AG04450 (cell line): Measurements from ENCODE around the gene CPT2. TPM values are rescaled to one million over a fixed set of nuclear protein-coding genes. Genes with fewer than 3 reads are reported as not detected.
"Not testable (repeated sequence)": the region's sequence is repeated elsewhere in the genome, so short reads cannot be mapped to it uniquely, and the experiment has no call there.

Source experiments
- CTCF ChIA-PET: fragments of 300-600, 350-600 bp; formaldehyde crosslinking; extraction: SDS; loops from one replicate; lab custom pipeline; 2022; ENCODE audit warnings: antibody characterized with exemption, inconsistent platforms; lab: Charles Lee
- POLR2A ChIA-PET: fragments of 350-600 bp; formaldehyde crosslinking; extraction: SDS; loops from one replicate; lab custom pipeline; 2021; ENCODE audit warnings: antibody characterized with exemption, inconsistent platforms; lab: Yijun Ruan, JAX
- DNase-seq: peaks from one replicate; pipeline ENCODE4 v3.0.0-alpha.2; 2011; ENCODE audit warnings: low read depth, low spot score
- H3K27ac ChIP-seq: one replicate; pipeline ENCODE4 v1.5.1; 2012; ENCODE audit warnings: low read depth, low read length, control low read depth
- H3K27me3 ChIP-seq: one replicate; pipeline ENCODE4 v1.6.0; 2012; ENCODE audit warnings: low read length; ENCODE audit not compliant: control insufficient read depth, insufficient read depth
- H3K4me3 ChIP-seq: 2 replicates; pipeline ENCODE4 v1.5.1; 2011; ENCODE audit warnings: mild to moderate bottlenecking, low read depth, low read length, control low read depth
- H3K9me3 ChIP-seq: 2 replicates; pipeline ENCODE4 v1.5.1; 2012; ENCODE audit warnings: low read length; ENCODE audit not compliant: control insufficient read depth, insufficient read depth
- polyA plus RNA-seq: library from polyadenylated mRNA; depleted of rRNA; stranded (reverse); fragments of >200 nt; gene quantifications from 2 replicates; pipeline ENCODE4 v1.2.3, GENCODE V29; 2011
- TF ChIP-seq, protein P1 (sequence below): IDR thresholded peaks from 2 replicates; pipeline ENCODE4 v1.5.1; 2011; ENCODE audit warnings: low read depth, low read length, control low read depth, inconsistent platforms

CPT2 gene
- polyA plus RNA-seq, 1 experiment = 17.6 TPM

DNA sequence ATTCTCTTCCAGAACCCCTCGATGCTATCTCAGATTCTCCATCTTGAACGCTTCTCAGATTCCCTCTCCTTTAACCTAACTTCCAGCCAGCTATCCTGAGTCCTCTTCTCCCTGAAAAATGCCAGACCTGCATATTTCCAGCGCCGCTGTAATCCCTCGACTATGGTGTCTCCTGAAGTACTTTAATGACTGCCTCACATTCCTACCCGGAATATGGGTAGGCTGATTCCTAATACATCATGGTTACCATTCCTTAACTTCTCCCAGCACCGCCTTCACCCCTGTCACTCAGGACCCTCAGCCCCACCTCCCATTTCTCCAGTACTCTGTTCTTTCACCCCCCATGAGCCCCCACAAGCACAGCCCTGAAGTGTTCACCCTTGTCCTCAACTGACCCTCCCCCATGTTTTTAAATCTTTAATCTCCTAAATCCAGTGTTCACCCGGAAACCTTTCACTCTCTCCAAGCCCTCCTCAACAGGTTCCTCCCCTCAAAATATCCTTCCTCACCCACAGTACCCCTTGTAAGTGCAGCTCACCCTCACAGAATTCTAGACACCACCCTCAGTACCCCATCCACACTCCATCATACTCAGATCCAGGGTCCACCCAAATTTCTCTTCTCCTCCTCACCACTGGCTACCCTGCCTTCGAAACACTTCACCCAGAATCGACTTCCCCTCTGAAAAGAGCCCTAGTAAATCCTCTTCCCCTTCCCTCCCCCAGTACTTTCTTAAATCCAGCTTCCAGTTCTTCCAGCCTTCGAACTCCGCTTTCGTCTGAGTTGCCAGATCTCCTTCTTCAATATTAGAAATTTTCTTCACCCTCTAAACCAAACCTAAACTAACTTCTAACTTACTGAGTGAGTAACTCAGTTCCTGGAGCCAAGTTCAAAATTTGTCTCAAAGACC, 922 bp downstream of the CPT2 start:
- TF ChIP-seq, protein P1, sequence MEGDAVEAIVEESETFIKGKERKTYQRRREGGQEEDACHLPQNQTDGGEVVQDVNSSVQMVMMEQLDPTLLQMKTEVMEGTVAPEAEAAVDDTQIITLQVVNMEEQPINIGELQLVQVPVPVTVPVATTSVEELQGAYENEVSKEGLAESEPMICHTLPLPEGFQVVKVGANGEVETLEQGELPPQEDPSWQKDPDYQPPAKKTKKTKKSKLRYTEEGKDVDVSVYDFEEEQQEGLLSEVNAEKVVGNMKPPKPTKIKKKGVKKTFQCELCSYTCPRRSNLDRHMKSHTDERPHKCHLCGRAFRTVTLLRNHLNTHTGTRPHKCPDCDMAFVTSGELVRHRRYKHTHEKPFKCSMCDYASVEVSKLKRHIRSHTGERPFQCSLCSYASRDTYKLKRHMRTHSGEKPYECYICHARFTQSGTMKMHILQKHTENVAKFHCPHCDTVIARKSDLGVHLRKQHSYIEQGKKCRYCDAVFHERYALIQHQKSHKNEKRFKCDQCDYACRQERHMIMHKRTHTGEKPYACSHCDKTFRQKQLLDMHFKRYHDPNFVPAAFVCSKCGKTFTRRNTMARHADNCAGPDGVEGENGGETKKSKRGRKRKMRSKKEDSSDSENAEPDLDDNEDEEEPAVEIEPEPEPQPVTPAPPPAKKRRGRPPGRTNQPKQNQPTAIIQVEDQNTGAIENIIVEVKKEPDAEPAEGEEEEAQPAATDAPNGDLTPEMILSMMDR = no peak
- DNase-seq = no peak
- Histone ChIP-seq H3K27me3 (no peaks in the 10 kb centered on the region), H3K4me3 (peak overlapping the region; percentile 80), H3K27ac (no peak overlapping the region), H3K9me3 (no peaks in the 10 kb centered on the region)
- CTCF ChIA-PET = no interaction called here
- POLR2A ChIA-PET = no interaction called here

DNA sequence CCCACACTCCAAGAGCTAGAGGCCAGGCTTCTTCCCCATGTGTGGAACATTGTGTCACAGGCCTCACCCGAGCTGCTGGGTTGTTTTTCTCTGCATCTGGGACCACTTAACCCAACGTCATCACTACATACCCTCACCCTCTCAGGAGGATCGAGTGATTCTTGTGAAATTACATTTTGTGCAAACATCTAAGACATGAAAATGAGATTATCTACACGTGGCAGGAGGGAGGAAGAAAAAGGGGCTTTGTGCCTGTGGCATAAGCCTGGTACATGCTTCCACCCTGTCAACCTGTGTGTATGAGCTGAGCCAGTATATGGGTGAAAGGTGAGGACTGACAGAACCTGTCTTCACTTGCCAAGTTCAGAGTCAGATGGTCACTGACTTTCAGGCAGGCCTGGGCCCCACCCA, 1.6 kb downstream of the CPT2 start:
- TF ChIP-seq, protein P1 = no peak
- no peak for DNase-seq
- Histone ChIP-seq H3K9me3 (no peaks in the 10 kb centered on the region), H3K27me3 (no peaks in the 10 kb centered on the region), H3K4me3 (0 out of 2 replicates have a peak overlapping the region, but pooled peaks have one; percentile 2), H3K27ac (no peak overlapping the region)
- CTCF ChIA-PET = no interaction called here
- POLR2A ChIA-PET = no interaction called here

DNA sequence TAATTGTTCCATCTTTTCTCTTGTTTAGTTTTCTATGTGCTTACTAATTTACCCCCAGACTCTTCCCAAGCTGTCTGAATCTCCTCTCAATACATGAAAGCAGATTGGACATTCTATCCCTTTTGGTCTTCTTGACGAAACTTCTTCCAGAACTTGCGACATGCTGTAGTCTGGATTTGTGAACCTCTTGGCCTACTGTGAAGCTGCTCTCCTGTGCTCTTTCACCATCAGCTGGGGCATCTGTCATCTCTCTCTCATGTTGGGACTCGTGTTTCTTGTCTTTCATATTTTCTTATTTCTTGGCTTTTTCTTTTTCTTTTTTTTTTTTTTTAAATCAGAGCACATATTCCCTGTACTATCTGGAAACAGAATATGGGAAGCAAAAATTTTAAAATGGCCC, 6.8 kb downstream of the CPT2 start:
- H3K4me3 ChIP-seq = no peak overlapping the region
- H3K9me3 ChIP-seq = peaks cover 14% of the 10 kb centered on the region
- H3K27me3 ChIP-seq = no peaks in the 10 kb centered on the region
- ChIA-PET CTCF (no interaction called here), POLR2A (no interaction called here)
- H3K27ac ChIP-seq = no peak overlapping the region
- TF ChIP-seq, protein P1 = no peak
- DNase-seq = no peak

DNA sequence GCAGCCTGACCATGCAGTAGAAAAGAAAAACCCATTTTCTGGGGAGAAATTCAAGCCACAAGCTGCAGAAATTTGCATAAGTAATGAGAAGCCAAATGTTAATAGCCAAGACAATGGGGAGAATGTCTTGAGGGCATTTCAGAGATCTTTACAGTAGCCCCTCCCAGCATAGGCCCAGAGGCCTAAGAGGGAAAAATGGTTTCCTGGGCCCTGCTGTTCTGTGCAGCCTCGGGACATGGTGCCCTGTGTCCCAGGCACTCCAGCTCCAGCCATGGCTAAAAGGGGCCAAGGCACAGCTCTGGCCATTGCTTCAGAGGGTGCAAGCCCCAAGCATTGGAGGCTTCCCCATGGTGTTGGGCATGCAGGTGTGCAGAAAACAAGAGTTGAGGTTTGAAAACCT, 8.9 kb downstream of the CPT2 start:
- peaks cover 14% of the 10 kb centered on the region for H3K9me3 ChIP-seq
- CTCF ChIA-PET, H3K4me3 ChIP-seq, POLR2A ChIA-PET, H3K27ac ChIP-seq, H3K27me3 ChIP-seq, DNase-seq: not testable (repeated sequence)

DNA sequence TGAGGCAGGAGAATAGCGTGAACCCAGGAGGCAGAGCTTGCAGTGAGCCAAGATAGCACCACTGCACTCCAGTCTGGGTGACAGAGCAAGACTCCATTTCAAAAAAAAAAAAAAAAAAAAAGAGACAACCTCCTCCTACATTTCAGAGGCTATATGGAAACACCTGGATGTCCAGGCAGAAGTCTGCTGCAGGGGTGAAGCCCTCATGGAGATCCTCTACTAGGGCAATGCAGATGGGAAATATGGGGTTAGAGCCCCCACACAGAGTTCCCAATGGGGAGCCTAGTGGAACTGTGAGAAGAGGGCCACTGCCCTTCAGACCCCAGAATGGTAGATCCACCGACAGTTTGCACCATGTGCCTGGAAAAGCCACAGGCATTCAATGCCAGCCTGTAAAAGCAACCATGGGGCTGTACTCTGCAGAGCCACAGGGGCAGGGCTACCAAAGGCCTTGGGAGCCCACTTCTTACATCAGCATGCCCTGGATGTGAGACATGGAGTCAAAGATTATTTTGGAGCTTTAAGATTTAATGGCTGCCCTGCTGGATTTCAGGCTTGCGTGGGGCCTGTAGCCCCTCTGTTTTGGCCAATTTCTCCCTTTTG, 9.6 kb downstream of the CPT2 start:
- DNase-seq, H3K27ac ChIP-seq, H3K27me3 ChIP-seq, CTCF ChIA-PET, H3K4me3 ChIP-seq, POLR2A ChIA-PET: not testable (repeated sequence)
- peaks cover 14% of the 10 kb centered on the region for H3K9me3 ChIP-seq
